GM12878 (cell line): ENCODE data around the gene WDR26.

Experiments
- CREB1 ChIP-seq: IDR thresholded peaks from 2 replicates; pipeline ENCODE4 v1.6.1; 2012; ENCODE audit warnings: low read depth, mild to moderate bottlenecking, inconsistent platforms
- RAD21 ChIP-seq: IDR thresholded peaks from 2 replicates; pipeline ENCODE4 v1.6.1; 2011; ENCODE audit warnings: mild to moderate bottlenecking, low read depth, low read length, moderate library complexity; ENCODE audit not compliant: insufficient read depth
- YBX1 ChIP-seq: fragments of 450-650 bp; IDR thresholded peaks from 2 replicates; pipeline ENCODE4 v1.6.1; 2016; ENCODE audit warnings: antibody characterized with exemption
- ZBTB40 ChIP-seq: fragments of 450-650 bp; IDR thresholded peaks from 2 replicates; pipeline ENCODE4 v1.6.1; 2016; ENCODE audit warnings: mild to moderate bottlenecking, moderate library complexity, borderline replicate concordance
- TF ChIP-seq, protein P1 (sequence below): fragments of 450-650 bp; conservative IDR thresholded peaks from 2 replicates; pipeline ENCODE4 v1.6.1; 2017; ENCODE audit warnings: mild to moderate bottlenecking, moderate library complexity

GRCh38 chr1:224457782-224458144, 23.2 kb upstream of the WDR26 start:
- TF ChIP-seq, protein P1, sequence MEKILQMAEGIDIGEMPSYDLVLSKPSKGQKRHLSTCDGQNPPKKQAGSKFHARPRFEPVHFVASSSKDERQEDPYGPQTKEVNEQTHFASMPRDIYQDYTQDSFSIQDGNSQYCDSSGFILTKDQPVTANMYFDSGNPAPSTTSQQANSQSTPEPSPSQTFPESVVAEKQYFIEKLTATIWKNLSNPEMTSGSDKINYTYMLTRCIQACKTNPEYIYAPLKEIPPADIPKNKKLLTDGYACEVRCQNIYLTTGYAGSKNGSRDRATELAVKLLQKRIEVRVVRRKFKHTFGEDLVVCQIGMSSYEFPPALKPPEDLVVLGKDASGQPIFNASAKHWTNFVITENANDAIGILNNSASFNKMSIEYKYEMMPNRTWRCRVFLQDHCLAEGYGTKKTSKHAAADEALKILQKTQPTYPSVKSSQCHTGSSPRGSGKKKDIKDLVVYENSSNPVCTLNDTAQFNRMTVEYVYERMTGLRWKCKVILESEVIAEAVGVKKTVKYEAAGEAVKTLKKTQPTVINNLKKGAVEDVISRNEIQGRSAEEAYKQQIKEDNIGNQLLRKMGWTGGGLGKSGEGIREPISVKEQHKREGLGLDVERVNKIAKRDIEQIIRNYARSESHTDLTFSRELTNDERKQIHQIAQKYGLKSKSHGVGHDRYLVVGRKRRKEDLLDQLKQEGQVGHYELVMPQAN, result no peak
- TF ChIP-seq CREB1 (no peak), ZBTB40 (no peak), RAD21 (no peak), YBX1 (no peak)
